Measurements from ENCODE around the gene ASXL3.

Gene ASXL3

GRCh38 chr18:33665187-33665586 is 87.2 kb downstream of the ASXL3 start:
- no peak for DNase-seq

DNA sequence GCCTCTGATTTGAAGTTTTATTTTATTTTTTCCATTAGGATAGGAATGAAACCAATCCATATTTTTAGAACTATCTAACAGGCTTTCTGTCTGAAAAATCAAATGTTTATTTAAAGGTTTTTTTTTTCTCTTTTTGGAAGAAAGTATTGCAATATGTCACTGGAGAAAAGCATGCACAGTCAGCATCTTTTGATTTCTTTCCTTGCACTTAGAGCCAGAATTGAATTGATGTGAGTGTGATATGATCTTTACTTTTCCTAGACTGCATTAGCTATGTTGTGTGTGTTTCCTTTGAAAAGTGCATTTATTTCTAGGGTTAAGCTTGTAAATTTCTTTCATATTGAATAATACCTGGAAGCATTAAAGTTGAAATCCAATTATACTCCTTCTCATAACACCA is 87.6 kb downstream of the ASXL3 start:
- no peak for DNase-seq

GRCh38 chr18:33666915-33667314 is 88.9 kb downstream of the ASXL3 start:
- DNase-seq, result no peak

GRCh38 chr18:33669589-33669988 is 91.6 kb downstream of the ASXL3 start:
- no peak for DNase-seq

GRCh38 chr18:33670029-33670428 is 92.0 kb downstream of the ASXL3 start:
- DNase-seq, result no peak

DNA sequence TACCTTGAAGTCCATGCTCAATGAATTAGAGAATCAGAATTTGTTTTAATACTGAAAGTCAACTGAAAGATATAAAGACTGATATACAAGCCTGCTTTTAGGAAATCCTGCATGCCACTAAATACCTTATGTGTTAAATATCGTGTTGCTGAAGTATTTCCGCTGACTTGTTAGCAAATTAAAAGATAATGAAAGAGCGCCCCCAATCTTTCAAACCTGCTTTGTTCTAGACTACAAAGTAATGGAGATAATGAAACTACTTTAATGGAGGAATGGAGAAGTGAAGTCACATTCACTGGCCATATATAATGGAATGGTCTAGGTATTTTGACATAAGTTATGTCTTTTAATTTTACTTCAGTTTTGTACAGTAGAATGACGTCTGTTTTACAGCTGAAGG is 95.7 kb downstream of the ASXL3 start:
- DNase-seq, result no peak

DNA sequence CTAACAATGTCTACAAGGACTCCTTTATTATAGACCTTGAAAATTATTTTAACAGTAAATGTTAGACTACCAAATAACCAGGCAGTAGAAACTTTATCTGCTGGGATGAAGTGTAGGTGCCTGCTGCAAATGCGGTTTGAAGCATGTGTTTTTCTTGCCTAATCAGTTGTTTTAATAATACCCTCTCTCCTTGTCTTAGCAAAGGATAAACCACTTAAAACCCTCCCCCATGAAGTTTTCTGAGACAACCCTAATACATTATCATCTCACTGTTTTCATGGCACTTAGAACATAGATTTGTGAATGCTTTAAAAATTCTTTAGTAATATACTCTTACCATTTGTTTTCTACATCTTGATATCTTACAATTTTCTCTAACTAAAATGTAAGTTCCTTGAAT is 98.6 kb downstream of the ASXL3 start:
- DNase-seq, result no peak

DNA sequence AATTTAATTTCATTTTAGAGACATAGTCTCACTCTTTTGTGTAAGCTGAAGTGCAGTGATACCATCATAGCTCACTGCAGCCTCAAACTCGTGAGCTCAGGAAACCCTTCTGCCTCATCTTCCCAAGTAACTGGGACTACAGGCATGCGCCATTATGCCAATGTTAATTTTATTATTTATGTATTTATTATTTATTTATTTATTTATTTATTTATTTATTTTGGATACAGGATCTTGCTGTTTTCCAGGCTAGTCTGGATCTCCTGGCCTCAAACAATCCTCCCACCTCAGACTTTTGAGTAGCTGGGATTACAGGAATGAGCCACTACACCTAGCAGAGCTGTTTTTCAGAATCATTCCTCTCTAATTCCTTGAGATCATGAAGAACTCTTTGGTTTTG is 99.9 kb downstream of the ASXL3 start:
- DNase-seq, result no peak

GRCh38 chr18:33682436-33682835 is 104.4 kb downstream of the ASXL3 start:
- DNase-seq, result no peak

DNA sequence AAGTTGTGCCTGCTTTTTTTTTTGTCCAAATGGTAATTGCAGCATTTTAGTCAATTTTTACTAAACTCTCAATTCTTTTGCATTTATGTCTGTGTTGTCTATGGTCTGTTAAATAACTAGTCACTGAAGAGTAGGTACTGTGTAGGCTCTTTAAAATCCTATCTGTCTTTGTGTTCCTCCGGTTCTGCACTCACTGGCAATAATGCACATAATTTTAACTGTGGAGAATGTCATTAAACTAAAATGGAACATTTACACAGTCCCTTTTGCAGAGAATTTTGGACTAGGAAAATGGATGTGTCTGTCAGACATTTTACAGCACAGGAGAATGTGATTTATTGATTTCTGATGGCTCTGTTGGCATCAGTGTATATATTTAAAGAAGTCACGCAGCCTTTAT is 116.6 kb downstream of the ASXL3 start:
- no peak for DNase-seq

GRCh38 chr18:33696332-33697162 is 118.5 kb downstream of the ASXL3 start:
- DNase-seq, result no peak

GRCh38 chr18:33697498-33697897 is 119.5 kb downstream of the ASXL3 start:
- DNase-seq, result no peak

- DNase-seq, result no peak
Measured at GRCh38 chr18:33699372-33699771, 121.4 kb downstream of the ASXL3 start.

DNA sequence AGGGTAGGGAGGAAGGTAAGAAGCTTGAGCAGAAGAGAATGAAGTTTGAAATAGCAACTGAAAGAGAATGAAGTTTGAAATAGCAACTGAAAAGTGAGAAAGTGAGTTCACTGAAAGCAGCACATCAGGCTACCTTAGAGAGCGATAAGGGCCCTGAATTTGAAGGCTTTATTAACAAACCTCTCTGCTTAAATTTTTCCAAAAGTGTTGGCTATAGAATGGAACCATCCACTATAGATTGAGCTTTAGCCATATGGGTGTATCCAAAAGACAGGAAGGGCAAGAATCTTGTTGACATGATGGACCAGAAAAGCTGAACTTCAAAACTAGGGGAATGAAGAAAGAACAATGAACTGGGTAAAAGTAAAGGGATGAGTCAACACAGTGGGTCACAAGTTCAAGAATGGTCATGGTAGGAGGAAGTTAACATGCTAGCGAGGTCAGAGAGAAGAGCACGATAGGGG is 122.5 kb downstream of the ASXL3 start:
- DNase-seq, result no peak

- DNase-seq, result no peak
Measured at GRCh38 chr18:33702625-33703024, 124.6 kb downstream of the ASXL3 start.

DNA sequence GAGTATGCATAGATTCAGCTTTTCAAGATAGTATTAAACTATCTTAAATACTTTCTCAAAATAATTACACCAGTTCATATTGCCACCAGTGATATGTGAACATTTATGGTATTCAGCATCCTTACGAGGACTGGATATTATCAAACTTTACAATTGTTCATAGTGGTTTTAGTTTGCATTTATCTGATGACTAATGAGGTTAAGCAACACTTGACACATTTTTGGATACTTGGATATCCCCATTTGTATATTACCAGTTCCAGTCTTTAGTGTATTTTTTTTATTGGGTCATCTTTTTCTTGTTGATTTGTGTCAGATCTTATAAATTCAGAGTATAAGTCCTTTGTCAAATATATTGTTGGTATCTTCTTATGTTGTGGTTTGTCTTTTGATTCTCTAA is 128.4 kb downstream of the ASXL3 start:
- no peak for DNase-seq

DNA sequence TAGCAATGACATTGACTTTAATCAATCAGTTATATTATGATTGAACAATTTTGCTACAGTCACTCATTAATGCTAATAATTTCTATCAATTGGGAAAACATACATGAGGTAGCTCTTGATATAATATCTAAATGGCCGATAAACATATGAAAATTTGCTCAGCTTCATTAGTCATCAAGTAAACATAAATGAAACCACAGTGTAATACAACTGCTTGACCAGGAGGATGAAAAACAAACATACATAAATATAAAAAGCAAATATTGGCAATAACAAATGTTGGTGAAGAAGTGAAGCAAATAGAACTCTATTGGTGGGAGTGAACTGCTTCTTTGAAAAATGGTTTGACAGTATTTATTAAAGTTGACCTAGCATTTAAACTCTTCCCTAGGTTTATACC is 130.9 kb downstream of the ASXL3 start:
- DNase-seq, result no peak

- no peak for DNase-seq
Measured at GRCh38 chr18:33710269-33710668, 132.2 kb downstream of the ASXL3 start.

GRCh38 chr18:33711514-33711913 is 133.5 kb downstream of the ASXL3 start:
- DNase-seq, result no peak

DNA sequence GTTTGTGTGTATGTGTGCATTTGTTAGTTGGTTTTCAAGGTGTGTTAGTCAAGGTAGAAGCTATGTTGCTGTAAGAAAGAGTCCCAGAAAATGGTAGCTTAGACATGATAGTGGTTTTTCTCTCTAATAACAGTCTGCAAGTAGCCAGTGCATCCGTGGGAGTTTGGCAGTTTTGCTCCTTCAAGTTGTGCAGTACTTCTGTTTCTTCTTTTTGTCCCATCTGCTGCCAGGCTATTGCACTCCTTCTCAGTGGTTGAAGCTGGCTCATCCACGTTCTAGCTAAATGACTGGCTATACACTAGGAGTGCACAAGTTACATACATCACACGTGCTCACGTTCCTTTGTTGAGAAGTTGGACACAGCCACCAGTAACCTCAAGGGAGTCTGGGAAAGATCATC is 134.7 kb downstream of the ASXL3 start:
- DNase-seq, result no peak

- no peak for DNase-seq
Measured at GRCh38 chr18:33716061-33716683, 138.2 kb downstream of the ASXL3 start.

GRCh38 chr18:33717339-33717738 is 139.3 kb downstream of the ASXL3 start:
- DNase-seq, result no peak

DNA sequence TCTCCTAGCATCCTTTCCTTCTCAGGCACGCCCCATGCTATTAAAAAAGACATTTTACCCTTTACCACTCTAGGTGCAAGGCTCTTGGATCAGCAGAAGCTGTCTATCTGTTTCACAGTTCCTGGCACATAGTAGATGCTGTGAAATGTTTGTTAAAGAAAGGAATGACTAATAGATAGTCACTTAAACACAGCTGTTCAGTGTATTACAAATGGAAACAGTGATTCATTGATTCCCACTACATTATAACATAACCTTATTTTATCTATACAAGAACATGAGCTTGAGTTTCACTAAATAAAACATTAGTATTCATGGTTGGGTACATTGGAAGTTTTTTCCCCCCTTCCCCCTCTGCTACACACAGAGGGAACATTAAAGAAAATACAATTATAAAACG is 142.1 kb downstream of the ASXL3 start:
- no peak for DNase-seq

DNA sequence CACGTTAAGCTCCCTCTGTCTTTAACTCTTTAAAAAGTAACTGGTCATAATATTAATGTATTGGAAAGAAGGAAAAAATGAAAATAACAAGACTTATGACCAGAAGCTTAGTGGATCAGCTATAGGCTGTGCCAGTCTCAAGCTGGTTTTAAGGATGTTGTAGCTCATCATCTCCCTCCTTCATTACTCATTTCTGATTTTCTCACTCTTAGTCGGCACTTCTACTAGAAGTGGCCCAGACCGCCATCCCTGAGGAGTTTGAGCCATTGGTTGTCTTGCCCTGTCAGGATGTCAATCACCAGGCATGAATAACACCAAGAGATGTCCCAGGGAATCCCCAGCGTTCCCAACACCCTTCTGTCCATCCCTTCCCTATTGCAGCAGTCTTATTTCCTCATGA is 151.5 kb downstream of the ASXL3 start:
- DNase-seq, result no peak

GRCh38 chr18:33733376-33733775 is 155.4 kb downstream of the ASXL3 start:
- no peak for DNase-seq

All from NCI-H345 (cell line).